Measurements from ENCODE around the gene PTPN6.
A peak's percentile ranks its signal among the peaks of the same experiment; 100 is the strongest.

The PTPN6 gene

DNA sequence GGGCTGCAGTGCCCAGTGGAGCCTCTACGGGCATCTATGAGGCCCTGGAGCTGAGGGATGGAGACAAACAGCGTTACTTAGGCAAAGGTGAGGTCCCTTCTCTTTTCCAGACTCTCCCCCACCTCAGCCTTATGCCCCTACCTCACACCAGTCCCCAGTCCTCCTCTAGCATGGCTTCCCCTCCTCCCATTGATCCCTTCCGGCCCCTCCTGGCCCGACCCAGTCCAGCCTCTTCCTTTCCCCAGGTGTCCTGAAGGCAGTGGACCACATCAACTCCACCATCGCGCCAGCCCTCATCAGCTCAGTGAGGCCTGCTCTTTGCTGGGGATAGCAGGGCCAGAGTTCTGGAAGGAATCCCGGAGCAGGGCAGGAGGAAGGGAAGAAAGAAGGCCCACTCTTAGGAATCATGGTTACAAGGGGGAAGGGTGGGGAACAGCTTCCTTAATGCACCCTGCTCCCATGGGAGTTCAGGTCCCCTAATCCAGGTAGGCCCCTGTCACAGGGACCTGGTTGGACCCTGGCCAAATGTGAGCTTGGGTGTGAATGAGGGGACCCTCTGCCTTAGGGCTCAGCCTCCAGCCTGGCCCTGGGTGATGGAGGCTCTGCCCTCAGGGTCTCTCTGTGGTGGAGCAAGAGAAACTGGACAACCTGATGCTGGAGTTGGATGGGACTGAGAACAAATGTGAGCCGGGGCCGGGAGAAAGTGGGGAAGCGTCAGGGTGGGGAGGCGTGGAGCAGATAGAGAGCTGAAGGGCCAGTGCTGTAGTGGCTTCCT, 34.5 kb upstream of the PTPN6 start:
- TF ChIP-seq, protein P1, sequence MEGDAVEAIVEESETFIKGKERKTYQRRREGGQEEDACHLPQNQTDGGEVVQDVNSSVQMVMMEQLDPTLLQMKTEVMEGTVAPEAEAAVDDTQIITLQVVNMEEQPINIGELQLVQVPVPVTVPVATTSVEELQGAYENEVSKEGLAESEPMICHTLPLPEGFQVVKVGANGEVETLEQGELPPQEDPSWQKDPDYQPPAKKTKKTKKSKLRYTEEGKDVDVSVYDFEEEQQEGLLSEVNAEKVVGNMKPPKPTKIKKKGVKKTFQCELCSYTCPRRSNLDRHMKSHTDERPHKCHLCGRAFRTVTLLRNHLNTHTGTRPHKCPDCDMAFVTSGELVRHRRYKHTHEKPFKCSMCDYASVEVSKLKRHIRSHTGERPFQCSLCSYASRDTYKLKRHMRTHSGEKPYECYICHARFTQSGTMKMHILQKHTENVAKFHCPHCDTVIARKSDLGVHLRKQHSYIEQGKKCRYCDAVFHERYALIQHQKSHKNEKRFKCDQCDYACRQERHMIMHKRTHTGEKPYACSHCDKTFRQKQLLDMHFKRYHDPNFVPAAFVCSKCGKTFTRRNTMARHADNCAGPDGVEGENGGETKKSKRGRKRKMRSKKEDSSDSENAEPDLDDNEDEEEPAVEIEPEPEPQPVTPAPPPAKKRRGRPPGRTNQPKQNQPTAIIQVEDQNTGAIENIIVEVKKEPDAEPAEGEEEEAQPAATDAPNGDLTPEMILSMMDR (conservative IDR thresholded peaks at IDR 0.05; ENCODE audit: low read depth, low read length), result no peak
- DNase-seq (ENCODE audit: low read depth), result no peak
- H3K4me3 ChIP-seq (ENCODE audit: low read depth, low read length), result no peak overlapping the region

DNA sequence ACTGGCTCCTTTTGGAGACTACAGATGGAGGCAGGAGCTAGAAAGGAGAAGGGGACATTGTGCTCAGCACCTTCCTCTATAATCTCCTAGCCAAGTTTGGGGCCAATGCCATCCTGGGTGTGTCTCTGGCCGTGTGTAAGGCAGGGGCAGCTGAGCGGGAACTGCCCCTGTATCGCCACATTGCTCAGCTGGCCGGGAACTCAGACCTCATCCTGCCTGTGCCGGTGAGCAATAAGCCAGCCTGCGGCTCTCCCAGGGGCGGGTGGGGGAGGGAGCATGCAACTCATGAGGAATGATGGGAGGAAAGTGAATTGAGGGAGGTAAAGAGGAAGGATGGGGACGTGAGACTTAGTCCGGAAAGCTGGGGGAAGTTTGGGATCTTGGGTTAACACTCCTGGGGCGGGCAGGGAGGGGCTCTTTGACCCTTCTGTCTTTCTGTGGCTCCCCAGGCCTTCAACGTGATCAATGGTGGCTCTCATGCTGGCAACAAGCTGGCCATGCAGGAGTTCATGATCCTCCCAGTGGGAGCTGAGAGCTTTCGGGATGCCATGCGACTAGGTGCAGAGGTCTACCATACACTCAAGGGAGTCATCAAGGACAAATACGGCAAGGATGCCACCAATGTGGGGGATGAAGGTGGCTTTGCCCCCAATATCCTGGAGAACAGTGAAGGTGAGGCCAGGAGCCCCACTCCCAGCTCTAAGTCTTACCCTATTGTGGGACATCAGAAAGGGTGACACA, 33.5 kb upstream of the PTPN6 start:
- no peak overlapping the region for H3K4me3 ChIP-seq (ENCODE audit: low read depth, low read length)
- no peak for DNase-seq (ENCODE audit: low read depth)
- TF ChIP-seq, protein P1 (conservative IDR thresholded peaks at IDR 0.05; ENCODE audit: low read depth, low read length), result no peak

DNA sequence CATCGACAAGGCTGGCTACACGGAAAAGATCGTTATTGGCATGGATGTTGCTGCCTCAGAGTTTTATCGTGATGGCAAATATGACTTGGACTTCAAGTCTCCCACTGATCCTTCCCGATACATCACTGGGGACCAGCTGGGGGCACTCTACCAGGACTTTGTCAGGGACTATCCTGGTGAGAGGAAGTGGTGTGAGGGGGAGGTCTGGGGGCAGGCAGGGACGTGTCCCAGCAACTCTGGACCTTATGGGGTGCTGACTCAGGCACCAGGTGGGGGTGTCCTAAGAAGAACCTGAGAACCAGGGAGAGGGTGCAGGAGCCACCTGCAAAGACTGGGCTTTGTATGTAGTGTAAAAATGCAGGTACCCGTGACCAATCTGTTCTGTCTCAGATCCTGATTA, 31.6 kb upstream of the PTPN6 start:
- TF ChIP-seq, protein P1 (conservative IDR thresholded peaks at IDR 0.05; ENCODE audit: low read depth, low read length), result peak; percentile 9
- H3K4me3 ChIP-seq (ENCODE audit: low read depth, low read length), result no peak overlapping the region
- DNase-seq (ENCODE audit: low read depth), result no peak

DNA sequence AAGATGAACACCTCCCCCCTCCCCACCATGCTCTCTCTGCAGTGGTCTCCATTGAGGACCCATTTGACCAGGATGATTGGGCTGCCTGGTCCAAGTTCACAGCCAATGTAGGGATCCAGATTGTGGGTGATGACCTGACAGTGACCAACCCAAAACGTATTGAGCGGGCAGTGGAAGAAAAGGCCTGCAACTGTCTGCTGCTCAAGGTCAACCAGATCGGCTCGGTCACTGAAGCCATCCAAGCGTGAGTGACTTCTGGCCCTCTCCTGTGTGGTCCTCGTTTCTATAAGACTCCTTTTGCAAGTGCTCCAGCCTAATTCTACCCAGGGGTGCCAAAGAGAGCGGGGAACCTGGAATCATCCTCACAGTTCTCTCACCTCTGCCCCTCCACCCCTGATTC, 29.6 kb upstream of the PTPN6 start:
- DNase-seq (ENCODE audit: low read depth), result no peak
- TF ChIP-seq, protein P1 (conservative IDR thresholded peaks at IDR 0.05; ENCODE audit: low read depth, low read length), result no peak
- H3K4me3 ChIP-seq (ENCODE audit: low read depth, low read length), result no peak overlapping the region

DNA sequence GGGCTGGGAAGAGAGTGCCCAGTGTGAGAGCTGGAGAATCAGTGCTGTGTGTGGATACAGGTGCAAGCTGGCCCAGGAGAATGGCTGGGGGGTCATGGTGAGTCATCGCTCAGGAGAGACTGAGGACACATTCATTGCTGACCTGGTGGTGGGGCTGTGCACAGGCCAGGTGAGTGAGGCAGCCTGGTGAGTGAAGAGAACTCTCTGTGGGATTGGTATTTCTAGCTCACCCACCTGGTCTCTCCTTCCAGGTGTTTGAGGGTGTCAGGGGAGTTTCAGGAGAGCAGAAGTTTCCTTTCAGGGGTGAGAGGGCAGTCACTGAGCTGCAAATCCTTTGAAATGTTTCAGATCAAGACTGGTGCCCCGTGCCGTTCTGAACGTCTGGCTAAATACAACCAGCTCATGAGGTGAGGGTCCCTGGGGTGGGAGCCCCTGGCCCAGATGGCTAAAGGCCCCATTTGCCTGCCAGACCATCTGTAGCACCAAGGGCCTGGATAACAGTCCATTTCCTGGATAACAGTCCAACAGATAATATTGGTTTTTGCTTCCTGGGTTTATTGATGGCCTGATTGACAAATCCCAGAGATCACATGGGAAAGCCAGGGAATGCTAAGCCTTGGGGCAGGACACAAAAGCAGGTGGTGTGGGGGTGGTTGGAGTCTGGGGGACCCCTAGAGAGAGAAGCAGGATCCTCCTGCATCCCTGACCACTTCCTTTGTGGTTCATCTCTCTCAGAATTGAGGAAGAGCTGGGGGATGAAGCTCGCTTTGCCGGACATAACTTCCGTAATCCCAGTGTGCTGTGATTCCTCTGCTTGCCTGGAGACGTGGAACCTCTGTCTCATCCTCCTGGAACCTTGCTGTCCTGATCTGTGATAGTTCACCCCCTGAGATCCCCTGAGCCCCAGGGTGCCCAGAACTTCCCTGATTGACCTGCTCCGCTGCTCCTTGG, 28.9 kb upstream of the PTPN6 start:
- H3K4me3 ChIP-seq (ENCODE audit: low read depth, low read length), result no peak overlapping the region
- DNase-seq (ENCODE audit: low read depth), result no peak
- TF ChIP-seq, protein P1 (conservative IDR thresholded peaks at IDR 0.05; ENCODE audit: low read depth, low read length), result no peak

DNA sequence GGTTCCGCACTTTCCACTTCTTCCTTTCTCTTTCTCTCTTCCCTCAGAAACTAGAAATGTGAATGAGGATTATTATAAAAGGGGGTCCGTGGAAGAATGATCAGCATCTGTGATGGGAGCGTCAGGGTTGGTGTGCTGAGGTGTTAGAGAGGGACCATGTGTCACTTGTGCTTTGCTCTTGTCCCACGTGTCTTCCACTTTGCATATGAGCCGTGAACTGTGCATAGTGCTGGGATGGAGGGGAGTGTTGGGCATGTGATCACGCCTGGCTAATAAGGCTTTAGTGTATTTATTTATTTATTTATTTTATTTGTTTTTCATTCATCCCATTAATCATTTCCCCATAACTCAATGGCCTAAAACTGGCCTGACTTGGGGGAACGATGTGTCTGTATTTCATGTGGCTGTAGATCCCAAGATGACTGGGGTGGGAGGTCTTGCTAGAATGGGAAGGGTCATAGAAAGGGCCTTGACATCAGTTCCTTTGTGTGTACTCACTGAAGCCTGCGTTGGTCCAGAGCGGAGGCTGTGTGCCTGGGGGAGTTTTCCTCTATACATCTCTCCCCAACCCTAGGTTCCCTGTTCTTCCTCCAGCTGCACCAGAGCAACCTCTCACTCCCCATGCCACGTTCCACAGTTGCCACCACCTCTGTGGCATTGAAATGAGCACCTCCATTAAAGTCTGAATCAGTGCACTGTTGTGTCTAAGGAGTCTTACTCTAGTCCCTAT, 28.0 kb upstream of the PTPN6 start:
- no peak overlapping the region for H3K4me3 ChIP-seq (ENCODE audit: low read depth, low read length)
- TF ChIP-seq, protein P1 (conservative IDR thresholded peaks at IDR 0.05; ENCODE audit: low read depth, low read length), result no peak
- DNase-seq (ENCODE audit: low read depth), result no peak

Measured in choroid plexus epithelial cell (primary cell).